HG02852 (cell line): ENCODE data around the gene PPP1R12A.

ENCODE experiments used
- ATAC-seq: cut with Tn5 transposase; IDR thresholded peaks from one replicate; pipeline ENCODE4 v1.9.1; 2021; ENCODE audit warnings: mild to moderate bottlenecking, moderate library complexity; ENCODE audit not compliant: unreplicated experiment

Gene PPP1R12A

DNA sequence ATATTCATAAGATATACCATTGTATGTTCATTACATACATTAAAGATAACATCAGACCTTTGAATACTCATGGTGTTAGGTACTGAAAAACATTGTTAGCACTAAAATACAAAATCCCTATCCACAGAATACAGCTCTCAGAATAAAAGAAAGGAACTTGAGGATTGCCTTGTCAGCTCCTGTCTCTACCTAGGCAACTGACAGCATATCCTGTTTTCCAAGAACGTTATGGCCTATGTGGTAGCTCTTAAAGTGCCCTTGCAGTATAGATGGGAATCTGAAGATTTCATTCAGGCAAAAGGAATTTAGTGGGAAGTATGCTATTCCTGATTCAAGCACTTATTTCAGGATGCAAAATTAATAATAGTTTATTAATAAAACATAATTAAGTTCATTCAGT is 1.8 kb upstream of the PPP1R12A start:
- ATAC-seq = no peak

DNA sequence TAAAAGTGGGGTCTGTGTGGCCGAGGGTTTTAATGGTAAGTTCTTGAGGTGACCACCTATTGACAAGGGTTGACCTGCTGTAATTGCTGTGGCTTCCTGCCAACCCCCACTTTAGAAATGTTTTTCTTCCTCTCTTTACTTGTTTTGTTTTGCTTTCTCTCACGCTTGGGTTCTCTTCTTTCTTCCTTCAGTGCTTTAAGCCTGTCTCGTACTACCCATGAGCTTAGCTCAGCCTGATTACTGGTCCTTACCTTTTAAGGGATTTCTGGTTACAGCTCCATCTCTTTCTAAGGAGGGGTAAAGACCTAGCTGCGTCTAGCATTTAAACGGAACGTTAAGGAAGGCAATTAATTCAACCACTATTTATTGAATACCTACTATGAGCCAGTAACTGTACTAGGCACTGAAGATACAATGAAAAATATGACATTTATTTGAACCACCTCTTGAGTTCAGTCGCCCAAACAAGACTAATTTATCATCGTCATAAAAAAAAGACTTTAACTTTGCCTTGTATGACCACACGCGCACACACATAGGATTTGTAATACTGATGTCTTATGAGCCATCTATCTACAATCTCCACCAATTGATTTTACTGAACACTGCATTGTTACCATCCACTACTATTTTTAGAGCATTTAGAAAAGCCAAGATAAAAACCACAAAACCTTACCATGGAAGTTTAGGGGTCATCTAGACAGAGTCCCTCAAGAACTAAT is 888 bp upstream of the PPP1R12A start:
- peak; percentile 24 for ATAC-seq

DNA sequence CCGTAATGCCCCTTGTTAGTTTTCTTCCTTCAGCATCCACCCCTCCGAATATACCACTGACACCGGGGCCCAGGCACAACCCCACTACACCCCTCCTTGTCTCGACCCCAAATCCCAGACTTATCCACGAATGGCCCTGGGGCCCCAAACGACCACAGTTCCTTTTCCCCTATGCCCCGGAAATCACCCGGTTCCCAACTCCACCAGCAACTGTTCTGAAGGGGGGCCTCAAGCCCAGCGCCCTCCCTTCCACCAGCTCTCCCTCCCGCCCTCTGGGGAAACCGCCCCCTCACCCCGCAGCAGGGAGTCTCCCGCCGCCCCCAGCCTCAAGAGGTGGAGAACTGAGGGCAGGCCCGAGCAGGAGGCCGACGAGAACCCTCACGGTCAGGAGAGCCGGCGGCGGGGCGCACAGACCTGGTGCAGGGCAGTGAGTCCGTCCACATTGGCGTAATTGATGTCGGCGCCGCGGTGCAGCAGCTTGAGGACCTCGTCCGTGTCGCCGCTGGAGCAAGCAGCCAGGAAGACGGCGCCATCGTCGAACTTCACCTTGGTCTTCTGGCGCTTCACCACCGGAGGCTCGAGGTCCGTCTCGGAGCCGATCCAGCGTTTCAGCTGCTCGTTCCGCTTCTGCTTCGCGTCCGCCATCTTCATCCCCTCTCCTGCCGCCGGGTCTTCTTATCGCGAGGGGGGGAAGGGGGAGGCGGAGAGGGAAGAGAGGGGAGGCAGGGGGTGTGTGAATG is 446 bp downstream of the PPP1R12A start:
- peak; percentile 17 for ATAC-seq

DNA sequence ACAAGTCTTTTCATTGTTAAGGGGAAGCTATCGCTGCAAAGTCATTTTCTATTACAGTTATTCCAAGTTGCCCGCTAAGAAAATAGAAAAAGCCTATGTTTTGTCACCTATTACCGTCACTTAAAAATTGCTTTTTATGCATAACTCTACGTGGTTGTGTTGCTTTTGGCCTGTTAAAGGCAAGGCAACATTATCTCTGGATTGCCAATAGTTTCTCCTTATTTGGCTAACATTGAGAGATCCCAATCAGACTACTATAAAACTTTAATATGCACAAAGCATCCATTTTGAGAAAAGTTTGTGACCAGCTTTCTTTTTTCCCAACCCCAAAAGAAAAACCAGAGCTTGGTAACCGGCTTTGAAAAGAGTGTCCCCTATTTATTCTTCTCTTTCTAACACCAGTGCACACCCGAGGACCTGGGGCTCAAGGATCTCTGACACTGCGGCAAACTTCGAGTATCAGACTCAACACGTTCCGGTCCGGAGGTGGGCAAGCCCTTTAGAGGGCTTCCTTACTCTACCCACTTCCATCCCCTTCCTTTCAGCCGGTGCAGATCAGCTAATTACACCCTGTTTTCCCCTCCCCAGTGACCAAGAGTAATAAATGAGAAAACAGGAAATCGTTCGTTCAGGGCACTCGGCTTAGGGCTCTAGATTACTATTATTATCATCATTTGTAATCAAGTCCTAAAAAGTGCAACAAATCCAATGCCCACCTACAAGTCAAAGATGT is 1.2 kb downstream of the PPP1R12A start:
- ATAC-seq = no peak

DNA sequence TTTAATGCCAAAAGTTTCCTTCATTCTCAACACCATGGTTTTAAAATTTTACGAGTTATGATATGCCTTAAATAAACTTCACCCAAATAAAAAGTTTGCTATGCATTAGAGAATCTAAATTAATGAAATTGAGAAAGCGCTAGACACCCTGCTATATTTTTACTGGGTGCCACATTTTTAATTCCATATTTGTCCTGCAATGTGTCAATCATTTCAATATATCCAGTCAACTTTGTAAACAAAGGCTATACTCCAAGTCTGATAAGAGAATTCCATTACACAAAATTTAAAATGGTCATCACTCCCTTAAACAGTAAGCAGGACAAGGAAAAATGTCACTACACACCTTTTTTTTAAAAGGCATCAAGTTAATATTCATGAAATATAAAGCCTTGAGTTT is 1.9 kb downstream of the PPP1R12A start:
- no peak for ATAC-seq

DNA sequence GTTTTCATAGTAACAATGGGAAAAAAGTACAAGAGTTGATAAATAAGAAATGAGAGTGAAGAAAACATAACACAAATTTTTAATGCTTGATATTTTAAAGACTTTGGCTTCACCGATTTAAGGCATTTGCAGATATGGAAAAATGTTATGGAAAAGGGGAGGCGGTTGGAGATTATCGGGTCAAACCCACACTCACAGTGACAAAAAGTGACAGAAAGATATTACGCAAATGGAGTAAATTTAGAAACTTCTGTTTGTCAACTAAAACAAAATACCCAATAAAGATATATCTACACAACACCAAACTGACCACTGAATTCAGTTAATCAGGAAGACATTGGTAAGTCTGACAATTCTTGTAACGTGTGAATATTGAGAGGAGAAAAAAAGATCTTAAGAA is 2.5 kb downstream of the PPP1R12A start:
- no peak for ATAC-seq

DNA sequence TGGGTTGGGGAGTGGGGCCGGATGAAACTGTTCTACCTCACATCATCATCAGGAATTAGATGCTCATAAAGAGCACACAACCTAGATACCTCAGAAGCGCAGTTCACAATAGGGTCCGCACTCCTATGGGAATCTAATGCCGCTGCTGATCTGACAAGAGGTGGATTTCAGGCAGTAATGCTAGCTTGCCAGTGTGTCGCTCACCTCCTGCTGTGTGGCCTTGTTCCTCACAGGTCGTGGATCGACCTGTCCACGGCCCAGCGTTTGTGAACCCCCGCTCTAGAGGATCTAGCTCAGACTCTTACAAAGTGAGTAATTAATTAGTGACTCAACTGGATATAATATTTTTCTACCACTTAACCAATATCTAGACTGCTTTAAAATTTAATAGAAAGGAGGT is 5.8 kb downstream of the PPP1R12A start:
- ATAC-seq = no peak

DNA sequence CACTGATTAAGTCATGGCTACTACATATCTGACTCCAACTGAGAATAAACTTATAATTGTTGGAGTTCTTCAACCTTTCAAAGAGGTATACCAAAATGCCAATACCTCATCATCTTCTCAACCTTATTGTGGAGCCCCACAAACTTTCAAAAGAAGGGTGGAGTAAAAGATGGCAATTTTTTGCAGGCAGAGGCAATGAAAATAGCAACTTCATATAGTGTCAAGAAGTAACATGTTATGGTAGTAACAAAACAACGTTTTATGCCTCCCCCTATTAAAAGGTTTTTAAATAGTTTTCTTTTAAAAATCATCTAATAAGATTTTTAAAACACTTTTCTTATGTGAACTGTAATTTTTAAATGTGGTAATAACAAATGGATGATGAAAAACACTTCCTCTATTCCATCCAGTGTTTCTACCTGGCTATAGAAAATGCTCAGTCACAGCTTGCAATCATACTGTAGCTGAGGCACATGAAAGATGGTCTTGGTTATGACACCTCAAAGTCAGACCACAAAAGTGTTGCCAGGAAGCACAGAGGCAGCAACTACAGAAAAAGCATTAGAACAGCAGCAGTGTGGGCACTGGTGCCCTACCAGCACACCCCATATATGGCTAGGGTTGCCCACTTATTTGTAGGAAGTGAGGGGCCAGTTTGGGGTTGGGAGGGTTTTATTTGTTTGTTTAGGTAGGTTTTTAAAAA is 7.0 kb downstream of the PPP1R12A start:
- peak; percentile 97 for ATAC-seq

DNA sequence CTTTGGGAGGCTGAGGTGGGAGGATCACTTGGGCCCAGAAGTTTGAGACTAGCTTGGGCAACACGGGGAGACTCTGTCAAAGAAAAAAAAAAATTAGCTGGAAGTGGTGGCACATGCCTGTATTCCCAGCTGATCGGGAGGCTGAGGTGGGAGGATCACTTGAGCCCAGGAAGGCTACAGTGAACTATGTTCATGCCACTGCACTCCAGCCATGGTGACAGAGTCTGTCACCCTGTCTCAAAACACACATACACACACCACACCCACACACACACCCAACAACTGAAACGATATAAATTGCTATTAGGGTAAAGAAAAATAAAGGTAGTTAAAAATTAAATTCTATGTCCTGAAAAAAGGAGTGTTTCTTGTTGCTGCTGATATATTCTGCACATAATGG is 7.9 kb downstream of the PPP1R12A start:
- ATAC-seq = no peak

DNA sequence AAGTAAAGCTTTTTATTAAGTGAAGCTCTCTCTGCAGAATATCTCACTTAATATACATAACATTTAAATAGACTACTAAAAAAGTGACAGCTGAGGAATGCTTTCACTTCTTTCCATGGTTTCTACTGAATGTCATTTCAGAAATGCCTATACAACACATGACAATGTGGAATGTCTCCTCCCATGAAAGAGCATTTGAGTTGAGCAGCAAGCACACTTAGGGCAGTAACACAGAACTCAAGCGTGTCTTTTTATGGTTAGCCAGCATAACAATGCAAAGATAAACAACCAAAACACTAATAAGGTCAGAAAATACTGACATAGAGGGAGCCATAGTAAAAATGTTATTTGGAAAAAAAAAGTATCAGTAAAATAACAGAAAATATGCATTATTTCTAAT is 9.4 kb downstream of the PPP1R12A start:
- ATAC-seq = no peak

DNA sequence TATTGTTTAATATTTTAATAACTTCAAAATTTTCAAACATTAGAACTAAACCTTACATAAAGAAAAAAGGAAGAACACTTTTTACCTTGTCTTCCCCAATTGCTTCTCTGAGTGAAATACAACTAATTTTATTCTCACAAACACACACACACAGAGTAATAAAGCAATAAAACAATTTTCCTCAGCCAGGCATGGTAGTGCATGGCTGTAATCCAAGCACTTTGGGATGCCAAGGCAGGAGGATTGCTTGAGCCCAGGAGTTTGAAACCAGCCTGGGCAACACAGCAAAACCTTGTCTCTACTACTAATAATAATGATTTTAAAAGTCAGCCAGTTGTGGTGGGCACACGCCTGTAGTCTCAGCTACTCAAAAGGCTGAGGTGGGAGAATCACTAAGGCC is 13.1 kb downstream of the PPP1R12A start:
- no peak for ATAC-seq

DNA sequence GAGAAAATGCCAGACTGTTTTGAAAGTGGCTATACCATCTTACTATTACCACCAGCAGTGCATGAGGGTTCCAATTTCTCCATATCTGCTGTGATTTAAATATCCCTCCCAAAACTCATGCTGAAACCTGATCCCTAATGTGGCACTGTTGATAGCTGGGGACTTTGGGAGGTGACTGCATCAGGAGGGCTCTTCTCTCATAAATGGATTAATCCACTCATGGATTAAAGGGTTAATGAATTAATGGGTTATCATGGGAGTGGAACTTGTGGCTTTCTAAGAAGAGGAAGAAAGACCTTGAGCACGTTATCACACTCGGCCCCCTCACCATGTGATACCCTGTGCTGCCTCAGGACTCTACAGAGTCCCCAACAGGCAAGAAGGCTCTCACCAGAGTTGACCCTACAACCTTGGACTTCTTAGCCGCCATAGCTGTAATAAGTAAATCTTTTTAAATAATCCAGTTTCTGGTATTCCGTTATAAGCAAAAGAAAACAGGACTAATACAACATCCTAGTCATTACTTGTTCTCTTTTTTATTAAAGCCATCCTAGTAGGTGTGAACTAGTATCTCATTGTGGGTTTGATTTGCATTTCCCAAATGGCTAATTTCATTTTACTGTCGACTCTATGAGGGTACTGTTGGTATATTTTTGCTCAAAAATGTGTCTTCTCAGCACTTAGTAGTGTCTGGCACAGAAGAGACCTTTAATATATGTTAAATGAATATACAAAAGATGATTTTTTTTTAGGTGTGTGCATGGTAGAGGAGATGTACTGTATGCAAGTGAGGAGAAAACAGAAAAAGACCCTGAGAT is 14.3 kb downstream of the PPP1R12A start:
- ATAC-seq = no peak

DNA sequence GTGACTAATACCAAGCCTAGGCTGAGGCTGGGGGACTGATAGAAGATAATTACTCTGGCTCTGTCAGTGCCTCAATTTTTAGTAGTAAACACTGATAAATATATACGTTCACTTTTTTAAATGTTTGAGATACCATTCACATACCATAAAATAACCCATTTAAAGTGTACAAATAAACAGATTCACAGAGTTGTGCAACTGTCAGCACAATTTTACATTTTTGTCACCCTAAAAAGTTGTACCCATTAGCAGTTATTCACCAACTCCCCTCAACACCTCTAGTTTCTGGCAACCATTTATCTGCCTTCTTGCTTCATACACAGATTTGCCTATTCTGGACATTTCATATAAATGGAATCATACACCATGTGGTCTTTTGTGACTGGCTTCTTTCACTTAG is 15.1 kb downstream of the PPP1R12A start:
- ATAC-seq = no peak

DNA sequence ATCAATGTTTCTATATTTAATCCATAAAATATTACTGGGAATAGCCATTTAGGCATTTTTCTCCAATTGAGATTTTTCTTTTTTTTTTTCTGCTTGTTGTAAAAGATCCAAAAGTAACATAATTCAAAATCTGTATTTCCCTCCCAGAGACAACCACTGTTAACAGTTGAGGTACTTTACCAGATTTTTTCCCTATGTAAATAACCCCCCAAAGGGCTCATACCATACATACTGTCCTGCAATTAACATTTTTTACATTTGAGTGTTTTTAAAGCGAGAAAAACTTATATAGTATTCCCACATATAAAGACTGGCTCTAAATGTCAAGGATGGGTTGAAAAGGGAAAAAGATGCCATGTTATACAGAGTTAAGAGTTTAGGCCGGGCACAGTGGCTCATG is 18.1 kb downstream of the PPP1R12A start:
- ATAC-seq = no peak

DNA sequence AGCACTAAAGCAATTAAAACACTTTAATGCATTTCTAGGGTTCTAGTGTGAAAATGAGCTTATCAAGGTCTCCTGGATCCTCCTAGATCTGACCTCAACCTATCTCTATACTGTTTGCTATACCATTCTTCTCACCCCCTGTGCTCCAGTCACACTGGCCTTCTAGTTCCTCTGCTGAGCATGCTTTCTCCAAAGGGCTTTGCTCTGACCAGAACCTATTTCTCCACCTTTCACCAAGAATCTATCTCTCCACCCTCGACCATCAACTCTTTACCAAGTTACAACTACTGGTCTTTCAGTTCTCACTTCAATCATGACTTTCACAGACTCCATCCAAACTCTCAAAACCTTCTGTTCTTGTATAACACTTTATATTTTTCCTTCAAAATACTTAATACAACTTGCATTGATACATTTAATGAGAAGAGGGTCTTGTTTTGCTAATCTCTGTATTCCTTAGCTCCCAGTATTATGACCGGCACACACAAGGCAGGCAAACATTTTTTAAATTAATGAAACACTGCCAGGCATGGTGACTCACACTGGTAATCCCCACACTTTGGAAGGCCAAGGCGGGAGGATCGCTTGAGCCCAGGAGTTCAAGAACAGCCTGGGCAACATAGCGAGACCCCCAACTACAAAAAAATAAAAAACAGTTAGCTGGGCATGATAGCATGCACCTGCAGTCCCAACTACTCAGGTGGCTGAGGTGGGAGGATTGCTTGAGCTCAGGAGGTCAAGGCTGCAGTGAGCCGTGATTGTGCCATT is 22.8 kb downstream of the PPP1R12A start:
- no peak for ATAC-seq

DNA sequence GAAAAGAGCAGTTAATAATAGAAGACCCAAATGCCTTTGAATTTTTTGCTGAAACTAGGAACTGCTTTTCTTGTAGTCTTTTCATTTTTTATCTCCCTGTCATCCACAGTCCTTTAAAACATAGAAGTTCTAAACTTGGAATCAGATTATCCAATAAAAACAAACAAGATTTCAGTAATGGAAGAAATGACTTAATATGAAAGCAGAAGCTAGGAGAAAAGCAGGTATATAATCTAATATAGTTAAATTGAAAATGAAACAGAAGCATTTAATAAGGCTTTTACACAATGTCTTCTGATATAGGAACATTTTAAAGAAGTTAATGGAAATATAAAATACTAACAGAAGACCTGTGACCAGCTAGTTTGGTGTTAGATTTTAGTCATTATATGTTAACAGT is 26.5 kb downstream of the PPP1R12A start:
- ATAC-seq = no peak

DNA sequence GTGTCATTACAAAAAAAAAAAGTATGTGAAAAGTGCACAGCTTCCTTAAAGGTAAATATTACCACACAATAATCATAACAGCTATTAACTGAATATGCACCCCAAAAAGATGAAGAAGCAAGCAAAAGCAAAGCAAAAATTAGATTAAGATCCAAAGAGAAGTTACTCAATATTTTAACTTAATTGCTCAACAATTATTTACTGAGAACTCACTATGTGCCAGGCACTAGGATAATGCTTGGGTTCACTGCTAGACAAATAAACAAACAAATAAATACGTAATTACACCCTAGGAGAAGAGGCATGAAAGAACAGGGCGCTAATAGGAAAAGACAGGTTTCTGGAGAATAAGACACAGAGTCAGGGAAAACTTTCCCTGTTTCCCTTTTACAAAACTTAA is 33.4 kb downstream of the PPP1R12A start:
- ATAC-seq = no peak

DNA sequence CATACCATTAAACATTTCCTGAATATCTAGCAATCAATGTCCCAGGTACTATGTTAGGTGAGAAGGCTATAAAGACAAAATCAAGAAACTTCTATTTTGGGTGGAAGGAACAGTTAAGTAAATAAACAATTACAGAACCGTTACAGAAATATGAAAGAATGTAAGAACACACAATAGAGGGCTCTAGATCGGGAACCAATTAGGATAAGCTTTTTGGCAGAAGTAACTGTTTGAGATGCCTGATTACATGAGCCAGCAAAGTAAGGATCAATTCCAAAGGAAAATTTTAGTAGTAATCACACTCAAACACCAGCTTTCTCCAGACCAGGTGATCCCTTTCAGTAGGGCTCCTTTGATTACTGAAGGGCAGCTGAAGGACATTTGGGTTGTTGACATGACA is 33.9 kb downstream of the PPP1R12A start:
- no peak for ATAC-seq

DNA sequence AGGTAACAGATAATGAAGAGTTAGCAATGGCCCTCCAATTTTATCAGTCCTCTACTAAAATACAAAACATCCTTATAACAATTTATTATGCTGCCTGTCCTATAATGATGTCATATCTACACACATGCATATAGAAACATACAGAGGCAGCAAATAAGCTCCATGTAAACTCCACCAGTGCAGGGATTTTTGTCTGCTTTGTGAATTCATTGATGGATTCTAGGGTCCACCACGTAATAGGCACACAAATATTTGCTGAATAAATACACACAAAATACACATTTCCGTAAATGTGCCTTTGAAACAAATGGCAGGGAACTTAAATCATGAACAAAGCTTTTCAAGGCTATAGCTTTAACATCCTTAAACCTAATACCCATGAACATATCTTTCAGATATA is 34.7 kb downstream of the PPP1R12A start:
- ATAC-seq = no peak

DNA sequence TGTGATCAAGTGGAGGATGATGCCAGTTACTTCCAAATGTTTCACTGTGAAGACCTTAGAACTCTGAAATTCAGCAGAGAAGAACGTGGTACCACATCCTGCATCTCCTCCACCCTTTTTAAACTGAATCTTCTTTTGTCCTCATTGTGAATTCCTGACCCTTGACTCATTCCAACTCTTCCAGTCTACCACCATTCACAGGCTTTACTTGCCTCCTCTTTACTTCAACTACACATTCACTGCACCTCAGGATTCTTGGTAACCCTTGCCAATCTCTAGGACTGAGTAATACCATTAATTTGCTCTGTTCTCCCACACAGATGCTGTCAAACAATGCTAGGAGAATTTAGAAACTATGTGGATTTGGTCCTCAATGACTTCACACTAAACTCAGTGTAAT is 37.3 kb downstream of the PPP1R12A start:
- ATAC-seq = no peak
